HEK293 (cell line): ENCODE measurements around the gene LAMP5.

ENCODE experiments used
- ZBTB1 ChIP-seq: fragments of 450-650 bp; formaldehyde crosslinking; IDR thresholded peaks from 2 replicates; pipeline ENCODE4 v1.5.1; 2016; ENCODE audit warnings: missing biosample characterization, missing genetic modification characterization
- ZNF23 ChIP-seq: fragments of 450-650 bp; formaldehyde crosslinking; IDR thresholded peaks from 2 replicates; pipeline ENCODE4 v1.5.1; 2016; ENCODE audit warnings: missing biosample characterization, missing genetic modification characterization, borderline replicate concordance
- TF ChIP-seq, protein P1 (sequence below): fragments of 450-650 bp; formaldehyde crosslinking; IDR thresholded peaks from 2 replicates; pipeline ENCODE4 v1.5.1; 2016; ENCODE audit warnings: missing biosample characterization, missing genetic modification characterization

DNA sequence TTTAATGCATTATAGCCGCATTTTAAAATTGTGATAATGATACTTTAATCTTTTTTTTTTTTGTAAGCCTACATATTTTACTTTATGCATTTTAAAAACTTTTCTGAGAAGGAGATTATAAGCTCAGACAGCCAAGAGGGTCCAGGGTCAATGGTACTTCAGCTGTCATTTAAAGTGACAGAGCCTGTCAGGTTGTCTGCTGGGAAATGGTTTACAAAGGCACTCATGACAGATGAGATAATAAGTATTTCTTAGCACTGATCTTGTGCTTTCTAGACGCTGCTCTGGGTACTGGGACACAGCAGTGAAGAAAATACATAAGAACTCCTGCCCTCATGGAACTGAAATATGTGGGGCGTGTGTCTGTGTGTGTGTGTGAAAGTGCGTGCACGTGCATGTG is 19.6 kb downstream of the LAMP5 start:
- TF ChIP-seq ZNF23 (no peak), ZBTB1 (tag by site-specific recombination) (no peak)
- TF ChIP-seq, protein P1, sequence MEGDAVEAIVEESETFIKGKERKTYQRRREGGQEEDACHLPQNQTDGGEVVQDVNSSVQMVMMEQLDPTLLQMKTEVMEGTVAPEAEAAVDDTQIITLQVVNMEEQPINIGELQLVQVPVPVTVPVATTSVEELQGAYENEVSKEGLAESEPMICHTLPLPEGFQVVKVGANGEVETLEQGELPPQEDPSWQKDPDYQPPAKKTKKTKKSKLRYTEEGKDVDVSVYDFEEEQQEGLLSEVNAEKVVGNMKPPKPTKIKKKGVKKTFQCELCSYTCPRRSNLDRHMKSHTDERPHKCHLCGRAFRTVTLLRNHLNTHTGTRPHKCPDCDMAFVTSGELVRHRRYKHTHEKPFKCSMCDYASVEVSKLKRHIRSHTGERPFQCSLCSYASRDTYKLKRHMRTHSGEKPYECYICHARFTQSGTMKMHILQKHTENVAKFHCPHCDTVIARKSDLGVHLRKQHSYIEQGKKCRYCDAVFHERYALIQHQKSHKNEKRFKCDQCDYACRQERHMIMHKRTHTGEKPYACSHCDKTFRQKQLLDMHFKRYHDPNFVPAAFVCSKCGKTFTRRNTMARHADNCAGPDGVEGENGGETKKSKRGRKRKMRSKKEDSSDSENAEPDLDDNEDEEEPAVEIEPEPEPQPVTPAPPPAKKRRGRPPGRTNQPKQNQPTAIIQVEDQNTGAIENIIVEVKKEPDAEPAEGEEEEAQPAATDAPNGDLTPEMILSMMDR: no peak
